Mucosa of stomach (tissue), 1 donor: ENCODE measurements around the gene NEK5.
"Not testable (repeated sequence)": the region's sequence is repeated elsewhere in the genome, so short reads cannot be mapped to it uniquely, and the experiment has no call there.

Experiments used
- H3K27me3 ChIP-seq: one replicate; pipeline ENCODE4 v1.7.0; 2013; ENCODE audit warnings: mild to moderate bottlenecking, low read length; ENCODE audit not compliant: control insufficient read depth, insufficient read depth
- H3K36me3 ChIP-seq: one replicate; pipeline ENCODE4 v1.7.0; 2013; ENCODE audit warnings: low read length; ENCODE audit not compliant: control insufficient read depth, insufficient read depth
- H3K4me1 ChIP-seq: one replicate; pipeline ENCODE4 v1.7.0; 2013; ENCODE audit warnings: mild to moderate bottlenecking, low read length; ENCODE audit not compliant: control insufficient read depth, insufficient read depth
- H3K4me3 ChIP-seq: one replicate; pipeline ENCODE4 v1.7.0; 2013; ENCODE audit warnings: low read length
- H3K9ac ChIP-seq: one replicate; pipeline ENCODE4 v1.7.0; 2013; ENCODE audit warnings: mild to moderate bottlenecking, low read length, moderate library complexity
- H3K9me3 ChIP-seq: one replicate; pipeline ENCODE4 v1.7.0; 2013; ENCODE audit warnings: mild to moderate bottlenecking, low read length, moderate library complexity; ENCODE audit not compliant: control insufficient read depth
- donor health status: Pancreatic carcinoma.

NEK5 gene

GRCh38 chr13:52096748-52097147, 32.1 kb downstream of the NEK5 start:
- Histone ChIP-seq H3K4me3 (no peak overlapping the region), H3K36me3 (no peaks in the 10 kb centered on the region), H3K9me3 (no peaks in the 10 kb centered on the region), H3K27me3 (no peaks in the 10 kb centered on the region), H3K9ac (no peak overlapping the region), H3K4me1 (no peaks in the 10 kb centered on the region)

GRCh38 chr13:52096062-52096461, 32.8 kb downstream of the NEK5 start:
- H3K9me3 ChIP-seq: no peaks in the 10 kb centered on the region
- no peaks in the 10 kb centered on the region for H3K4me1 ChIP-seq
- no peaks in the 10 kb centered on the region for H3K36me3 ChIP-seq
- H3K27me3 ChIP-seq: no peaks in the 10 kb centered on the region
- no peak overlapping the region for H3K4me3 ChIP-seq
- no peak overlapping the region for H3K9ac ChIP-seq

GRCh38 chr13:52092087-52092486, 36.8 kb downstream of the NEK5 start:
- no peak overlapping the region for H3K4me3 ChIP-seq
- H3K9me3 ChIP-seq: no peaks in the 10 kb centered on the region
- H3K36me3 ChIP-seq: no peaks in the 10 kb centered on the region
- no peaks in the 10 kb centered on the region for H3K4me1 ChIP-seq
- H3K27me3 ChIP-seq: no peaks in the 10 kb centered on the region
- H3K9ac ChIP-seq: no peak overlapping the region

- Histone ChIP-seq H3K27me3 (no peaks in the 10 kb centered on the region), H3K4me1 (no peaks in the 10 kb centered on the region), H3K36me3 (no peaks in the 10 kb centered on the region), H3K9me3 (no peaks in the 10 kb centered on the region), H3K9ac (no peak overlapping the region), H3K4me3 (no peak overlapping the region)
Measured at GRCh38 chr13:52091473-52091872, 37.4 kb downstream of the NEK5 start.

GRCh38 chr13:52085421-52085820, 43.5 kb downstream of the NEK5 start:
- H3K27me3 ChIP-seq: no peaks in the 10 kb centered on the region
- H3K36me3 ChIP-seq: no peaks in the 10 kb centered on the region
- no peaks in the 10 kb centered on the region for H3K9me3 ChIP-seq
- H3K4me1 ChIP-seq: peaks cover 14% of the 10 kb centered on the region
- H3K4me3 ChIP-seq: no peak overlapping the region
- H3K9ac ChIP-seq: no peak overlapping the region

- H3K4me1 ChIP-seq: peaks cover 14% of the 10 kb centered on the region
- not testable (repeated sequence) for H3K9ac ChIP-seq, H3K9me3 ChIP-seq, H3K27me3 ChIP-seq, H3K4me3 ChIP-seq, H3K36me3 ChIP-seq
Measured at GRCh38 chr13:52084981-52085380, 43.9 kb downstream of the NEK5 start.

GRCh38 chr13:52082601-52083000, 46.3 kb downstream of the NEK5 start:
- Histone ChIP-seq H3K9me3 (no peaks in the 10 kb centered on the region), H3K4me3 (no peak overlapping the region), H3K9ac (no peak overlapping the region), H3K27me3 (no peaks in the 10 kb centered on the region), H3K4me1 (peaks cover 14% of the 10 kb centered on the region), H3K36me3 (no peaks in the 10 kb centered on the region)

GRCh38 chr13:52079891-52080290, 49.0 kb downstream of the NEK5 start:
- not testable (repeated sequence) for H3K27me3 ChIP-seq, H3K36me3 ChIP-seq, H3K4me1 ChIP-seq, H3K9ac ChIP-seq, H3K4me3 ChIP-seq, H3K9me3 ChIP-seq

GRCh38 chr13:52070929-52071523, 57.8 kb downstream of the NEK5 start:
- no peaks in the 10 kb centered on the region for H3K4me1 ChIP-seq
- no peak overlapping the region for H3K9ac ChIP-seq
- H3K36me3 ChIP-seq: no peaks in the 10 kb centered on the region
- H3K9me3 ChIP-seq: no peaks in the 10 kb centered on the region
- no peak overlapping the region for H3K4me3 ChIP-seq
- no peaks in the 10 kb centered on the region for H3K27me3 ChIP-seq

- Histone ChIP-seq H3K4me3 (no peak overlapping the region), H3K9me3 (no peaks in the 10 kb centered on the region), H3K27me3 (no peaks in the 10 kb centered on the region), H3K4me1 (no peaks in the 10 kb centered on the region), H3K36me3 (no peaks in the 10 kb centered on the region), H3K9ac (no peak overlapping the region)
Measured at GRCh38 chr13:52067237-52067636, 61.6 kb downstream of the NEK5 start.

- no peaks in the 10 kb centered on the region for H3K27me3 ChIP-seq
- no peaks in the 10 kb centered on the region for H3K9me3 ChIP-seq
- no peak overlapping the region for H3K9ac ChIP-seq
- H3K4me3 ChIP-seq: no peak overlapping the region
- no peaks in the 10 kb centered on the region for H3K4me1 ChIP-seq
- no peaks in the 10 kb centered on the region for H3K36me3 ChIP-seq
Measured at GRCh38 chr13:52061587-52061986, 67.3 kb downstream of the NEK5 start.

GRCh38 chr13:52061064-52061463, 67.8 kb downstream of the NEK5 start:
- H3K27me3 ChIP-seq, H3K4me1 ChIP-seq, H3K36me3 ChIP-seq, H3K9me3 ChIP-seq, H3K4me3 ChIP-seq, H3K9ac ChIP-seq: not testable (repeated sequence)

GRCh38 chr13:52053460-52053859, 75.4 kb downstream of the NEK5 start:
- no peaks in the 10 kb centered on the region for H3K36me3 ChIP-seq
- no peaks in the 10 kb centered on the region for H3K9me3 ChIP-seq
- no peaks in the 10 kb centered on the region for H3K27me3 ChIP-seq
- H3K4me3 ChIP-seq: no peak overlapping the region
- H3K4me1 ChIP-seq: no peaks in the 10 kb centered on the region
- H3K9ac ChIP-seq: no peak overlapping the region
